ENCODE data around the gene SND1.

Gene SND1

DNA sequence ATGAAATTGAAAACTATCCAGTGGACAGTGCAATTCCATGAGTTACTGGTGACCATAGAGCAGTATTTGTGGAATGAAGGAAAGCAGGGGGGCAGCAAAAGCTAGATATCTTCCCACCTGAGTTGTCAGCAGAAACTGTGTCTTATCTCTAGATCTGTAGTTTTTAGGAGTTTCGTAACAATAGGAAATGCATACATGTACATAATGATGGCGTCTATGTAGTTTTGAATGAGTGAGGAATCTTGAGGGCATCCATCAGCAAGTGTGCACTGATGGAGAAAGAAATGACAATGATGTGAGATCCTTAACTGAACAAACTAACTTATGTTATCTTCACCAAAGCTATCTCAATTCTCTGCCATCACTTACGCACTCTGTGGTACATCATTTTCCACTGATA, 264.7 kb downstream of the SND1 start:
- in situ Hi-C loops (cut with HindIII; ENCODE audit: low sequenced_read_pairs), result no loop called here

DNA sequence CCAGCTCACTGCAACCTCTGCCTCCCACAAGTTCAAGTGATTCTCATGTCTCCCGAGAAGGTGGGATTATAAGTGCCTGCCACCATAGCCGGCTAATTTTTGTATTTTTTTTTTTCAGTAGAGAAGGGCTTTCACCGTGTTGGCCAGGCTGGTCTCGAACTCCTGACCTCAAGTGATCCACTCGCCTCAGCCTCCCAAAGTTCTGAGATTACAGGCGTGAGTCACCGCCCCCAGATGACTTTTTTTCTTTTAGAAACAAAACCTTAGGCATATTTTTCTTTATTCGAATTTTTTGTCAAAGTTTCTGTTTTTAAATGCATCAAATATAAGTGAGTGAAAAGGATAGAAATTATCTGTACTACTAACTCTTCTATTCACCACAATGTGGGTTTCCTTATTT, 266.1 kb downstream of the SND1 start:
- in situ Hi-C loops (cut with HindIII; ENCODE audit: low sequenced_read_pairs), result no loop called here

DNA sequence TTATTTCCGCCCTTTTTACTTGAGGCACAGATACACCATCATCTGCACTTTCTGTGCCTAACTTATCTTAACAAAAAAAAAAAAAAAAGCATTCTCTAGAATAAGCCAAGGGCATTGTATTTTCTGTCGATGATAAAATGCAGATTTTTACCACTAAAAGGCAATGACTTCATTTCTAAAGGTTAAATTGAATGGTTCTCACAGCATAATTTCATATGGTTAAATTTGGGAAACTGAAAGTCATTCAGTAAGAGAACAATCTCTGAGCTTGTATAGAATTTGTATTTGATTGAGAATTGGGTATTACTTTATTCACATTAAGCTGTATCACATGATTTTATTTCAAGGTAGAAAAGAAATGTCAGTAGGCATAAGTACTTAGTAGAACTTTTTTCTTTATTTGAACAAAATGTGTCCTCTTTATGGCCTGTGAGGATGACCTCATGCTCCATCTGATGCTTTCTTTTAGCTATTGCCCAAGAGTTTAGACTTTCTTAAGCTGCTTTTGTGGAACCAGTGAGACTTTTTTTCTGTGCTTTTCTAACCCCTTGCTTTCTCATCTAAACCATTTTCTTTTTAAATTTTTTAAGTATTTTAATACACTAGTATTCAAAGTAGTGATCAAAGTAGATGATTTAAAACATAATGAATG, 268.9 kb downstream of the SND1 start:
- in situ Hi-C loops (cut with HindIII; ENCODE audit: low sequenced_read_pairs), result no loop called here

DNA sequence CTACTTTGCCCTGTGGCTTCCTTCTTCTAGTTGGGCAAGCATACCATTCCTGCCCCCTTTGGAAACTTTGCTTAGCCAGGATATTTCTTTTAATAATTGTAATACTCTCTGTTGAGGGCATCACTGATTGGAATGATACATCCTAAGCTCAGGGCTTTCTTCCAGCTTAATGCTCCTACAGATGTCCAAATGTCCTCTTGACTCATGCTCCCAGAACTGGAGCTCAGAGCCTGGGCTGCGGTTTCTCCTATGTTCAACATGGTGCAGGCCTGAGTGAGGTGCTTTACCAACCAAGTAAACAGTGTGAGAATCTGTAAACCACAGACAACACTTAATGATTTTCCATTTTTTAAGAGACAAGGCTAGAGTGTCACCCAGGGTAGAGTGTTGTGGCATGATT, 270.7 kb downstream of the SND1 start:
- in situ Hi-C loops (cut with HindIII; ENCODE audit: low sequenced_read_pairs), result no loop called here

DNA sequence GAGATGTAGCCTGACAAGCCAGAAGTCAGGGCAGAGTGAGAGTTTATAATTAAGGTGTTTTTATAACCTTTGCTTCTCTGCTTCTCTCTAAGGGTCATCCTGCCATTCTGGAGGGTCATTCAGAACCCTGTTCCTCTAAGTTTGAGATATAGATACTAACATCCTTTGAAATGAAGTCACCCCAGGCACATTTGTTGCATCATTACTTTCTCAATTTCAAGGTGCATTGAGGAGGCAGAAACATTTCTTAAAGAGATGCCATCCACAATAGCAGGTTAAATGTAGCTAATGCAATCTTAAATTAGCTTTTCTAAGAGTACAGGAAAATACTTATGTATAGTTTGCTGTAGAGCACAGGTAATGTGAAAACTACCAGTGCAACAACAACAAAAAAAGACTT, 272.9 kb downstream of the SND1 start:
- in situ Hi-C loops (cut with HindIII; ENCODE audit: low sequenced_read_pairs), result no loop called here

DNA sequence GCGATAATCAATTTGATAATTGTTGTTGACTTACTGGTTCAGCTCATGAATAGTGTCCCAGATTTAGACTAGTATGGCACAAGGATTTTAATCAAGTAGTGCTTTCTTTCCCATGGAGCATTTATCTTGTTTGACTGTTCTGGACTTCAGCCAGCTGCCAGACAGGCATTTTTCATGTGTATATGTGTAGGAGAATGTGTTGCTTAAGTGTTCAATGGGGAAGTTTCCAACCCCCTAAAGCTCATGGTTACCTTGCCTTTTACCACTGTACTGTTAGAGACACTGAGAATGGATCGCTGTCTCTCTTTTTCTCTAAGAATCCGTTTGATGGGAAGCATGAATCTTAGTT, 275.3 kb downstream of the SND1 start:
- in situ Hi-C loops (cut with HindIII; ENCODE audit: low sequenced_read_pairs), result no loop called here

DNA sequence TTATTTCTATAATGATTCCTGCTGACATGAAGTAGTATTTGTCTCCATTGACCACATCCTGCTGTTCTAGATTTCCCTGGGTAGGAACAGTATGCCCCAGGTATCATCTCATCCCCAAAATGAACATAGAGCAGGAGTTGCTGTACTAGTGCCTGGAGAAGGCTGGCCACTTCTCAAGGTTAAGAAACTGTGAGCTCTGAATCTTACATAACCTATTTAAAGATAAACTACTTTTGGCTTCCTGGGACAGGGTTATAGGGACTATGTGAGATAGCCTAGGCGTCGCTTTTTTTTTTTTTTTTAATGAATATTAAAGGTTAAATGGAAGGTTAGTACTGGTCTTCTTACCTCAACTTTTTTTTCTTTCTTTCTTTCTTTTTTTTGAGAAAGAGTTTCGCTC, 276.2 kb downstream of the SND1 start:
- in situ Hi-C loops (cut with HindIII; ENCODE audit: low sequenced_read_pairs), result no loop called here

DNA sequence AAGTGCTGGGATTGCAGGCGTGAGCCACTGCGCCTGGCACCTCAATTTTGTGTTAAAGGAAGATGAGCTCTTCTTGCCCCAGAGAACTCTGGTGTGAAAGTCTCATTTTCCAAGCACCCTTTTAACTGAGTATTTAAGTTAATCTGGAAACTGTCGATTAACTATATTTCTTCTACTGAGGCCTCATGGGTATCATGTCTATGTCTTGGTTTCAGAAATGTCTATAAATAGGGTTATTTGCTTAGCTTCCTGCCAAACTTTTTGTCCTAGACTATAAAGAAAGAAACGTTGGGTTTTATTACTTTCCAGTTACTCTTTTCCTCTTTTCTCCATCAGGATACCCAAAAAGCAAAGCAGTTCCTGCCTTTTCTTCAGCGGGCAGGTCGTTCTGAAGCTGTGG, 276.9 kb downstream of the SND1 start:
- in situ Hi-C loops (cut with HindIII; ENCODE audit: low sequenced_read_pairs), result no loop called here

DNA sequence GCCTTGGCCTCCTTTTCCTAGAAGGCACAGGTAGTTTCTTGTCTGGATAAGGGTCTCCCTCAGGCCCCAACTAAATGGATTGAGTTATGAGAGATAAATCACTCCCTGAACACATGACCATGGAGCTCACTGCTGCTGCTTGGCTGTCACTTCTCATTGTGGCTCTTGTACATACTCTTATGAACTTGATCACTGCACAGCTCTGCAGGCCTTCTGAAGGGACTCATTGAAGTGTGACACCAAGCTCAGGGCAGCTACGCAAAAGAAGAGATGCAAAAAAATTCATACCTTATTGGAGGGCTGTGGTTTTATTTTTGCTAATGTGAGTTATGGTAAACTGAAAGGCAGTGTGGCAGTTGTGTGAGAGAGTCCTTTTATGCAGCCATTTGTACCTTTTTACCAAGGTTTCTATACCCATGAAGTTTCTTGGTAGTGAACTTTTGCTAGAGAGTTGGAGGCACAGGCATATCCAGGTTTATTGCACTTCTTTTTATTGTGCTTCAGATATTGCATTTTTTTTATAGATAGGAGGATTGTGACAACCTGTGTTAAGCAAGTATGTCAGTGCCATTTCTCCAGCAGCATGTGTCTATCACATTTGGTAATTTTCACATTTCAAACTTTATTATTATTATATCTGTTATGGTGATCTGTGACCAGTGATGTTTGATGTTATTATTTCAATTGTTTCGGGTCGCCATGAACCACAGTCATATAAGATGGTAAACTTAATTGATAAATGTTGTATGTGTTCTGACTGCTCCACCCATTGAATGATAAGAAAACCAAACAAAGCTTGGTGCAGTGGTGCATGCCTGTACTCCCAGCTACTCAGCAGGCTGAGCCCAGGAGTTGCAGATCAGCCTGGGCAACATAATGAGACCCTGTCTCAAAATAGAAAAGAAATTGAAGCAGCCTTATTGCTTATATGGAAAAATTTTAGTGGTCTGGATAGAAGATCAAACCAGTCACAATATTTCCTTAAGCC, 278.6 kb downstream of the SND1 start:
- in situ Hi-C loops (cut with HindIII; ENCODE audit: low sequenced_read_pairs), result no loop called here

DNA sequence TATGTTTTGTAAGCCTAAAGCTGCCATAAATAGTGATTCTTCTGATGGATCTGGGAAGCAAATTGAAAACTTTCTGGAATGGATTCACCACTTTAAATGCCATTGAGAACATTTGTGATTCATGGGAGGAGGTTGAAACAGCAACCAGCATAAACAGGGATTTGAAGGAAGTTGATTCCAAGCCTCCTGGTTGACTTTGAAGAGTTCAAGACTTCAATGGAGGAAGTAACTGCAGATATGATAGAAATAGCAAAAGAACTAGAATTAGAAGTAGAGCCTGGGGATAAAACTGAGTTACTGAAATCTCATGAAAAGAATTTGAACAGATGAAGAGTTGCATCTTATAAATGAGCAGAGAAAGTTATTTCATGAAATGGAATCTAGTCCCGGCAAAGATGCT, 280.1 kb downstream of the SND1 start:
- in situ Hi-C loops (cut with HindIII; ENCODE audit: low sequenced_read_pairs), result no loop called here

DNA sequence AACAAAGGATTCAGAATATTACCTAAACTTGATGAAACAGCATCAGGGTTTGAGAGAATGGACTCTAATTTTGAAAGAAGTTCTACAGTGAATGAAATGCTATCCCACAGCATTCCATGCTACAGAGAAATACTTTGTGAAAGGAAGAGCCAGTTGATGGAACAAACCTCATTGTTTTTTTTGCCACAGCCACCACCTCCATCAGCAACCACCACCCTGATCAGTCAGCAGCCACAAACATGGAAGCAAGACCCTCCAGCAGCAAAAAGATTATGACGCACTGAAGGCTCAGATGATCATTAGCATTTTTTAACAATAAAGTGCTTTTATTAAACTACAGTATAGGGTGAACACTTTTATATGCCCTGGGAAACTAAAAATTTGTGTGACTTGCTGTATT, 280.5 kb downstream of the SND1 start:
- in situ Hi-C loops (cut with HindIII; ENCODE audit: low sequenced_read_pairs), result no loop called here

DNA sequence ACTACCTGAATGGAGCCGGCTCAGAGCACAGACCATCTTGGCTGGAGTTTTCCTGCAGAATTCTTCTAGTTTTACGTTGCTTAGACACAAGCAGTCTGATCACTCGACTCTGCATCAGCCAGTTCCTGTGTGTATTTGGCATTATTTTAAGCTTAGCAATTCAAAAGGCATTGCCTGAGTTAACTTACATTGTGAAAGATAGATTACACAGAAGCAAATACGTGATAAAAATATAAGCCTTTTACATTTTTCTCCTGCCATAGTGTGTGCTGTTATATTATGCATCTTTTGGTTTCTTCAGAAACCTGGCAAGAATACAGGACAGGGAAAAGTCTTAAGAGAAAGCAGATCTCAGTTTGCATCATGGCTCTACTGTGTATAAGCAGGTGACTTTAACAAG, 281.2 kb downstream of the SND1 start:
- in situ Hi-C loops (cut with HindIII; ENCODE audit: low sequenced_read_pairs), result no loop called here

DNA sequence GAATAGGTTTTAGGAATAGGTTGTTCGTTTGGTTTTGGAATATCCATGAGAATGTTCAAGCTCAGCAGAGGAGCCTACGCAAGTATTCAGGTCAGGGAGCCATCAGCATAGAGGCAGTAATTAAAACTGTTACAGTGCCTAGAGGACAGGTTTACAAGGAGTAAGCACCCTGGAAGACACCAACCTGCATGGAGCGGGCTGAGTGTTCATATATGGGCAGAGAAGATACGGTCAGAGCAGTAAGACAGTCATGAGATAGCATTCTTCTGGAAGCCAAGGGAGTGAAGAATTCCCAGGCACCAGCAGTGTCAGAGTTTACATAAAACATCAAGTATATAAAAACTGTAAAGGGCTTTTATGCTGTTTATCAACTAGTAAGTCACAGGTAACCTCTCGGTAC, 282.7 kb downstream of the SND1 start:
- in situ Hi-C loops (cut with HindIII; ENCODE audit: low sequenced_read_pairs), result no loop called here

DNA sequence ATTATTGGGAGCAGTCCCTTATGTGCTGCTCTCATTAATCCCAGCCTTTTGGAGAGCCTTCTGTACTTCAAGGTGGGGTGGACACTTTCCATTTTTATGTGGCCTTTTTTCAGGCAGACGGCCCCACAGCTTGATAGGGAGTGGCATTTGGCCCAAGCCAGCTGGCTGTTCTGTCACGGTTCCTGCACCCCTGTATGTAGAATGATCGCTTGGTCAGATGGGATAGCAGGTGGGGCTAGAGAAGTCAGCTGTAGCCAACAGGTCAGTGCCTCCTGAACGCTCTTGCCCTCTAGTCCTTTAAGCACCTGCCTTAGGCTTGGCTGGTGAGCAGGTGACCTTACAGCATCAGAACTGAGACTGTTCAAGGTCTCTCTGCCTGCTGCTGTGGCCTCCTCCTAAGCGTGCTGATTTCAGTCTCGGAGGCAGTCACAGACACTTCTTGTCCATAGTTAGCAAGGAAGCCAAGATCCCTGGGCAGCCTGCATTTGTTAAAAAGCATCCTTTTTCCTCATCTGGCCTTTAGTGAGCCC, 283.9 kb downstream of the SND1 start:
- in situ Hi-C loops (cut with HindIII; ENCODE audit: low sequenced_read_pairs), result no loop called here

DNA sequence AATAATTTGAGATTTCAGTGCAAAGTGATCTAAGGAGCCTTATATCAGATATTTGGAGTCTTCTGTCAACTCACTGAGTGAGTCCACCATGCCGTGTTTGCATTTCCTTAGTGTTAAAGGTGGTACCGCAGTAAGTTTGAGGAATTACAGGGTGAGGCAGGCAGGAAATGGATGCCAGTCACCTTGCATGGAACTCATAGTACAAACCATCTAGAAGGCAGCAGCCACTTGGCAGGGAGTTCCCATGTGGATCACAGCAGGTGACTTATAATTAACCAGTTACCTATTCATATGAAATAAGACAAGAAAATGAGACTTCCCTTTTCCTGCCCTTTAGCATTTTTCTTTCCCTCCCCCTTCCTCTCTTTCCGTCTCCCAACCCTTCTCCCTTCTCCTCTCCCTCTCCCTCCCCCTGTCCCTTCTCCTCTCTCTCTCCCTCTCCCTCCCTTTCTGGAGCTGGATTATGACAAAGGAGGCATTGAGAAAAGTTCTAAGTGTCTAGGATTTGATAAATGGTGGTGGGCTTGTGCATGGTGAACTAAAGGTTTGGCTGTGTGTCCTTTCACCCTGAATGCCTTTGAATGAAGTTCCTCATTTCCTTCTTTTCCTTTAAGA, 285.2 kb downstream of the SND1 start:
- in situ Hi-C loops (cut with HindIII; ENCODE audit: low sequenced_read_pairs), result no loop called here

DNA sequence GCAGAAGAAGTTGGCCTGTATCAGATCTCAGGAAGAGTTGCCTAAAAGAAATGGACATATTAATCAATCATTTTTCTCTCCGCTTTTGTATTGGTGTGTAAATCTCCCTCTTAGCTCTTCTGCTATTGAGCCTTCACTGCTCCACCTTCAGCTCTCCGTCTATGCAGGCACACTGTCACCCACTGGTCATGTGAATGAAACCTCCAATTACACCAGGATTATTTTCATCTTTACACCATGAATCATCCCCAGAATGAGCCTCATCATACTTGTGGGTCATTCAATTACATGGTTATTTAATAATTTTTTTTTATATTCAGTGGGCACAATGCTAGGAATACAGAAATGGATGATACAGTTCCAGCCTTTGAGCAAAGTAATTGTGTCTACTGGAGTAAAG, 286.6 kb downstream of the SND1 start:
- in situ Hi-C loops (cut with HindIII; ENCODE audit: low sequenced_read_pairs), result no loop called here

DNA sequence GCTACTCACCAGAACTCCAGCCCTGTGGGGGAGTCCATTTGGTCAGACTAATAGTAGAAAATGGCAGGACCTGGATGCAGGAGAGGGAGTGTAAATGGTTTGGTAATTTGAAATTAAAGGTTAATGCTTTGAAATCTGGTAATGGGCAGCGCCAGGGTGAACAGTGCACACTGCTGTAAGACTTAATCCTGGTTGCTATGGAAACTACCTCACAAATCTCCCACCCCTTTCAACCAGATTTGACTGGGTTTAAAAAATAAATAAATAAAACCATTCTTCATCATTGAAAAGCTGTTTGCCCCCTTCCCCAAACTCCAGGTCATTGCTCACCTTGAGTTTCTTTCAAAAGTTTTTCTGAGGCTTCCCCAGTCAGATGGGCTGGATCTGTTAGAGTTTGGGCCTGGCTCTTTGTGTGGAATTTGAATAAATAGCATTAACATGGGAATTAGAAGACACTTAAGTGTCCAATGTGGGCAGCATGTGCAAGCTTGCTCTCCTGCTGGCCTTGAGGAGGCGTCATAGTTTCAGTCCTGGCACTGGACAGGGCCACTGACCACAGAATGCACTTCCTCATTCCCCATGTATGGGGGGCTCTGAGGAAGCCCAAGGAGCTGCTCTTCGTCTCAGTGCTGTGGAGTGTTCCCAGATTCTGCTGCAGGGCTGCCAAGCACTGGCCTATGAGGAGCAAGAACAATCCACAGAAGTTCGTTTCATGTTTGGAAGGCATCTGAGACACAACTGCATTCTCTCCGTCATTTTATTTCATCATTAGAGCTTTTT, 288.6 kb downstream of the SND1 start:
- in situ Hi-C loops (cut with HindIII; ENCODE audit: low sequenced_read_pairs), result no loop called here

DNA sequence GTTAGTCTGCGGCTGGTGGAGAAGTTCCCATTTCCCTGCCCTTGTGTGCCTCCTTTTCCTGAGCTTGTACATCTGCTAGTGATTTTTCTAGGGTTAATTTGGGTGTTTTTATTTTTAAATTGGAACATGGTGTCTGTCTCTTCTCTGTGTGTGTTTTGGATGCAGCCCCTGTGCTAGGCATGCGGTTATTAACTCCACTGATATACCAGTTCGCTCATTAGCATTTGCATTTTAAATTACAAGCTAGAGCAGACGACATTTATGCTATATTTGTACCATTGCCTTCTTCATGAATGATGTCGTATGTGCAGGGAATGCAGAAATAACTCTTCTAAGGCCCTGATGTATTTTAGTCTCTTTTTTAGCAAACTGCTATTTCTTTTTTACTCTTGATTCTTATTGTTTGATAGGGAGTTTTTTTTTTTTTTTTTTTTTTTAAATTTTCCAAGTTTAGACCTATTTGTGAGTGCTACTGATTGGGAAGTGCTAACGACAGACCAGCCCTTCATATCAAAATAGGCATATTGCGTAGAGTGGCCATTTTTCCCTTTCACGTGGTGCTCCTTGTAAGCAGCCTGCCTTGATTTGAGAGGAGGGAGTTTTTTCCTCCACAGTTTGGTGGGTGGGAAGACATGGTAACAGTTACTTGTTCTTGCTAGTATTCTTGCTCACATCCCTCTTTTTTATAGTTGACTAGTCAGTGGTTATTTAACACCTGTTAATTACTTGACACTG, 289.6 kb downstream of the SND1 start:
- in situ Hi-C loops (cut with HindIII; ENCODE audit: low sequenced_read_pairs), result no loop called here

DNA sequence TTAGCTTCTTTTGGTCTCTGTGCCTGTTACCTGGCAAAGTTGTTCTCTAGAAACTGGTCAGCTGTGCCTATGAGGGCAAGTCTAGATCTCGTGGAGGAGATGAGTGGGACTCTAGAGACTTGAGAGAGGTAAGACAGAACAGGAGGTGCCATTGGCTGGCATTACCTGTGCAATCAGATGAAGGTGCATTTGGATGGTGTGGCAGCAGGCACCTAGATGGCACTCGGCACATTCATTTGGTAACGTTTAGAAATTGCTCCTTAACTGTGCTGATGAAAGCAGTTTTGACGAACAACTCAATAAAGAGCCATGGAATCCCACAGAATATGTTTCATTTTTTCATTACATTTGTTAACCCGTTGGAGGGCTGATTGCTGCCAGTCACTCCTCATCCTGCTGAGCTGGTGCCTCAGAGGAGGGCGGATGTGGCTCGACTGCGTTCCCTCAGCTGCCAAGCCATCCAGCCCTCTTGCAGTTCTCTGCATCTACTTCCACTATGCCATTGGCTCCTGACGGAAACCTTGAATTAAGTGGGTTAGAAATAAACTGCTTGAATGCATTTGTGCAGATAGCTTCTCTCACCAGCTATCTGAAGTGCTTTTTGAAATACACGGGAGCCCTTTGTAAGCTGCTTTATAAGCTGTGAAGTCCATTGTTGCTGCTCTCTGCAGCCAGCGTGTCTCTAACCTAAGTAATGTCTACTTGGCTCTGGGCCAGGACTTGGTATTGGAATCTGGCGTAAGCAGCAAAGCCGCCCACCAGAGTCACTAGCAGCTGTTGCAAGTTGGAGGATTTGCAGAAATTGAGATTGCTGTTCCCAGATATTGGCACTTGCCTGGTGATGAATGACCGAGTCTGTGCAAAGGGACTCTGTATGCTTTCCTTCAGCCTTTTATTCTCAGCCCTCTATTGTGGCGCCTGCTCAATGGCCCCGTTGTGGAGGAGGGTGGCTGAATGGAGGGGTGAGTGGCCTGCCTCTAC, 291.8 kb downstream of the SND1 start:
- in situ Hi-C loops (cut with HindIII; ENCODE audit: low sequenced_read_pairs), result no loop called here

All from endothelial cell of hepatic sinusoid (primary cell).